ENCODE measurements around the gene RFX5.

Gene RFX5

GRCh38 chr1:151377150-151377884 lies 30.3 kb upstream of the RFX5 start:
- H3K4me3 ChIP-seq (ENCODE audit: low read depth, low read length), result no peak overlapping the region
- TF ChIP-seq CTCF (IDR thresholded peaks at IDR 0.05; ENCODE audit: borderline replicate concordance, insufficient read depth, low read depth, low read length), result no peak

- no peak for TF ChIP-seq CTCF (IDR thresholded peaks at IDR 0.05; ENCODE audit: borderline replicate concordance, insufficient read depth, low read depth, low read length)
Observed at GRCh38 chr1:151373196-151373595, 26.1 kb upstream of the RFX5 start.

GRCh38 chr1:151372058-151372934 lies 25.2 kb upstream of the RFX5 start, which contains the start of gene SELENBP1:
Gene SELENBP1 (minus strand): TSS chr1:151372705. CDS start chr1:151372641, 64 bp downstream.
- TF ChIP-seq CTCF (IDR thresholded peaks at IDR 0.05; ENCODE audit: borderline replicate concordance, insufficient read depth, low read depth, low read length), result no peak
- H3K4me3 ChIP-seq (ENCODE audit: low read depth, low read length), result no peak within 1 kb of the TSS

More at GRCh38 chr1:151373196-151373595, 26.1 kb upstream of the RFX5 start:
- H3K4me3 ChIP-seq (ENCODE audit: low read depth, low read length), result no peak overlapping the region

- TF ChIP-seq CTCF (IDR thresholded peaks at IDR 0.05; ENCODE audit: borderline replicate concordance, insufficient read depth, low read depth, low read length), result no peak
Observed at GRCh38 chr1:151371370-151372057, 24.5 kb upstream of the RFX5 start.

GRCh38 chr1:151370211-151370911 lies 23.3 kb upstream of the RFX5 start:
- TF ChIP-seq CTCF (IDR thresholded peaks at IDR 0.05; ENCODE audit: borderline replicate concordance, insufficient read depth, low read depth, low read length), result no peak
- no peak overlapping the region for H3K4me3 ChIP-seq (ENCODE audit: low read depth, low read length)

More at GRCh38 chr1:151371370-151372057, 24.5 kb upstream of the RFX5 start:
- H3K4me3 ChIP-seq (ENCODE audit: low read depth, low read length), result no peak overlapping the region

- H3K4me3 ChIP-seq (ENCODE audit: low read depth, low read length), result no peak overlapping the region
- TF ChIP-seq CTCF (IDR thresholded peaks at IDR 0.05; ENCODE audit: borderline replicate concordance, insufficient read depth, low read depth, low read length), result no peak
Observed at GRCh38 chr1:151369621-151370048, 22.6 kb upstream of the RFX5 start.
